Suppressor macrophage treated with lipopolysaccharide for 4 hours (primary cell): ENCODE data around the gene TNF.
"Not testable (repeated sequence)": the region's sequence is repeated elsewhere in the genome, so short reads cannot be mapped to it uniquely, and the experiment has no call there.

Experiments used
- DNase-seq: peaks from one replicate; pipeline ENCODE4 v3.0.0-alpha.2; 2020

The TNF gene

DNA sequence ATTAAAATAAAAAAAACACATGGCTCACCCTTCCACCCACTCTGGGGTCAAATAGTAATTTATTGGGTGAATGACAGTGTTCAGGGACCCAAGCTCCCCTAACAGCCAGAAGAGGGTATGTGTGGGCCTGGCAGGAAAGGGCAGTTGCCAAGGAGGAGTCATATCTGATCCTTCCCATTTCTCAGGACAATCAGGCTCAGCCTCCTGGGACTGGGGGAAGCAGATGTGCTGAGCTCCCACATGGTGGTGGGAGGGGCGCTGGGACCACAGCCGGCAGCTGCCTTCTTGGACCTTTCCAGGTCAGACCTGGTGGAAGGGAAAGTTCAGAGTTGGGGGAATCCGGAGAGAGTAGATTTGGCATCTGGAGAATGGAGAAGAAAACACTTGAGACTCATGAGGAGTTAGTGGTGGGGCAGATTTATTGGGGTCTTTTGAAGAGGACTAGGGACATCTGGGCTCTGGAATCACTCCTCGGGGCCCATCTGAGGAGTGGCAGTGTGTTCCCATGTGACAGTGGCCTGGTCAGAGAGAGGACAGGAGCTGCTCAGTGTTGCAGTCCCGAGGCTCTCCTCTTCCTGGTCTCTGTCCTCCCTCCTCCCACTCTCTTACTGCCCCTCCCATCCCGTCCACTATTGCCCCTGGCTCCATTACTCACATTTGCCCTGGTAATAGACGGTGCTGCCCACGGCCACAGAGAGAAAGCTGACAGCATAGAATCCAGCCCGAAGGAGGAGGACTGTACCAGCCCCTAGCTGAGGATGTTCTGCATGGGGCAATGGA is 13.7 kb downstream of the TNF start:
- DNase-seq, result peak; percentile 67

DNA sequence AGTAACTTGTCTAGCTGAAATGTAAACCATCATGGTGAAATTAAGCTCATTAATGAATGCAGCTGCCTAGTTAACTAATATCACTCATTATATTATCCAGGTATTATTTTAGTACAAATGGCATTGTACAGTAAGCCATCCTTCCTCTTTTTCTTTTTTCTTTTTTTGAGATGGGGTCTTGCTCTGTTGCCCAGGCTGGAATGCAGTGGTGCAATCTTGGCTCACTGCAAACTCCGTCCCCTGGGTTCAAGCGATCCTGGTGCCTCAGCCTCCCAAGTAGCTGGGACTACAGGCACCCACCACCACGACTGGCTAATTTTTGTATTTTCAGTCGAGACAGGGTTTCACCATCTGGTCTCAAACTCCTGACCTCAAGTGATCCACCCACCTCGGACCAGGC is 15.3 kb downstream of the TNF start:
- DNase-seq, result not testable (repeated sequence)

DNA sequence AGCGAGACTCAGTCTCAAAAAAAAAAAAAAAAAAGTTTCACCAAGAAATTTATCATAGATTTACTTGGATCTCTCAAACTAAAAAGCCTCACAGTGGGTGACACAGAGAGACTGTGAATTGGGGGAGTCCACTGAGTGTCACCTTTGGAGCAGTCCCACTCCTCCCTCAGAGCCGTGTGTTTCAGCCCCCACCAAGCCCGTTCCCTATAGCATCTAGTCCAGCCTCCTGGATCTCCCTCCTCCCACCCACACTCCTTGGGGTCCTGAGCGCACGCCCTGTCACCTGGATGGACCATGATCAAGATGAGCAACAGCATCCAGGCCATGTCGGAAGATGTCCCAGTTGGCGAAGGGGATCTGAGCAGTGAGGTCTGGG is 17.0 kb downstream of the TNF start:
- DNase-seq, result no peak

DNA sequence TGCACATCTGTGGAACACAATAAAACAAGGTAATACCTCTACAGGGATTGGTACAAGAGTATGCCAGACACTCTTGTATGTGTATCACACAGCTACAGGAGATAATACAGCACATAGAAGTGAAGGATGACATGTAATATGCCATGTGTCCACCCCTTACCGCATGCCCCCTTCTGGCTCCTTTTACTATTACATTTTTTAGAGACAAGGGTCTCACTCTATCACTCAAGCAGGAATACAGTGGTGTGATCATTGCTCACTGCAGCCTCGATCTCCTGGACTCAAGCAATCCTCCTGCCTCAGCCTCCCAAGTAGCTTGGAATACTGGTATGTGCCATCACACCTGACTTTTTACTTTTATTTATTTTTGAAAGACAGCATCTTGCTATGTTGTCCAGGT is 21.6 kb downstream of the TNF start:
- peak; percentile 67 for DNase-seq

GRCh38 chr6:31607317-31607716 is 32.0 kb downstream of the TNF start:
- DNase-seq, result no peak

DNA sequence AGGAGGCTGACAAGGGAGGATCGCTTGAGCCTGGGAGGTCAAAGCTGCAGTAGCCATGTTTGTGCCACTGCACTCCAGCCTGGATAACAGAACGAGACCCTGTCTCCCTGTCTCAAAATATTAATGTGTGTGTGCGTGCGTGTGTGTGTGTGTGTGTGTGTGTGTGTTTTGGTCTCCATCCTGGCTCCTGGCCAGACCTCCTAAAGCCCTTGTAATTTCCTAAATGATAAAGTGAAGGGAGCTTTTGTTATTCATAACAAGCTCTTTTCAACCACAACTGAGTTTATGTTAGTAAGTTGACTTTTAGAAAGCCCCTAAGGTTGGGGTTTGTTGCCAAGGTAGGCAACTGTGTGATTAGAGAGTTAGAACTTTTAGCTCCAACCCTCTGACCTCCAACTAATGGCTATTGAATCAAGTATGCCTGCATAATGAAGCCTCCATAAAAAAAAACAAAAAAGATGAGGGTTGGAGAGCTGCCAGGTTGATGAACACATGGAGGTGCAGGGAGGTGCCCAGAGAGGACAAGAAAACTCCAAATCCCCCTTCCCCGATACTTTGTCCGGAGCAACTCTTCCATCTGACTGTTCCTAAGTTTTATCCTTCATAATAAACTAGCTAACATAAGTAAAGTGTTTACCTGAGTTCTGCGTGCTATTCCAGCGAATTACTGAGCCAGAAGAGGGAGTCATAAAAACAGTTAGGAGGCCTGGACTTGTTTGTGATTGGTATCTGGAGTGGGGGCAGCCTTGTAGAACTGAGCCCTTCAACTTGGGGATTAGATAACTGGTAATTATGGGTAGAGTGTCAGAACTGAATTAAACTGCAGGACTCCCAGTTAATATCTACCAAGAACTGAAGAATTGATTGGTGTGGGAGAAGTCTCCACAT is 34.4 kb downstream of the TNF start:
- no peak for DNase-seq

DNA sequence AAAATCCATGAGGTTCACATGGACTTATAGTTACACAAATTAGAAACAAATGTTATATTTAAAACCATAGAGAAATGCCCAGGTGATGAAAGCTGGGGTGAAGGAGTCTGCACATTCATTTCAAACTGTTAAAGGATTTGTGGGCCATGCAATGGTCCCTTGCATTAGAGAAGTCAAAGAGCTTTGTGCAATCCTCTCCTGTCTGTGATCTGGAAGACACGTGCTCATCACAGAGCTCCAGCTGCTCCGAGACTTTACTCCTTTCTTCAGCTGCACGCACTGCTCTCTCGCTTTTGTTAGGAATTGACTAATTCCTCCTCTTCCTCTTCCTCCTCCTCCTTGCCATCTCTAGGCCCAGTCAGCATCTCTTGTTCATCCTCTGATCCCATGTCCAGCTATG is 35.6 kb downstream of the TNF start:
- DNase-seq, result no peak

GRCh38 chr6:31614075-31614619 is 38.8 kb downstream of the TNF start:
- peak; percentile 80 for DNase-seq

DNA sequence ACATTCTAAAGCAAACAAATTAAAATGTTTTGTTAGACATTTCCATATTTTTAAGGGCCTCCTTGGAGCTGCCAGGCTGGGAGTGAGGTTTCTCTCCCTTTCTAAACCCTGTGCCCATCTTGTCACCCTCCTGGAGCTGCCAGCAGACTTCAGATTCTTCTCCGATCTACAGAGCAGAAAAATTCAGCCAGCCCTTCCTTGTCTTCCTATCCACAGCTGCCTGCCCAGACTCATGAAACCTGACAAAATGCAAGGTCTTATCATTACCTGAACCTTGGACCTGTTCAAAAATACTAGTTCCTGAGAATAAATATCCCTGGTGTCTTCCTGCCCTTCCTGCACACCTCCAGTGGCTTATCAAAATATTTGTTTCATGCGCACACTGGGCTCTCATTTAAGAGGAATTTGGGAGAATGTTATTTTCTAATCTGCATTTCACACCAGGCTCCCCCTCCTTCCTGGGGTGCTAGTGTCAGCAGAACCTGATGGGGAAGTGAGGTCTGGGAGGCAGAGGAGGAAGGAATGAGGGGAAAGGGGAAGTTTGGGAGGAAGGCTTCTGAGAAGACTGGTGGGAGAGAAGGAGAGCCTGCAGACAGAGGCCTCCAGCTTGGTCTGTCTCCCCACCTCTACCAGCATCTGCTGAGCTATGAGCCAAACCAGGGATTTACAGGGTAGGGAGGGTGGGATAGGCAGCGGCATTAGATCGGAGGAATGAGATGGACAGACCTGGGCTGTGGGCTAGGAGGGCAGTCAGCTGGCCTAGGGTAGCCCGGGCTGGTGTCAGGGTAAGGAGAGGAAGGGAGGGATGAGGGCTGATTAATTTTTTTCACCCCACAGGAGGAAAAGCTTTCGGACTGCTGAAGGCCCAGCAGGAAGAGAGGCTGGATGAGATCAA is 39.6 kb downstream of the TNF start, which contains the start of gene AIF1:
TSS of gene AIF1 (plus strand) at position 551 of the 895 bp plus-strand sequence. CDS start at position 647, 96 bp downstream.
- DNase-seq, result peak; percentile 76

- no peak for DNase-seq
These were observed 40.4 kb downstream of the TNF start for GRCh38 chr6:31615748-31616147.

DNA sequence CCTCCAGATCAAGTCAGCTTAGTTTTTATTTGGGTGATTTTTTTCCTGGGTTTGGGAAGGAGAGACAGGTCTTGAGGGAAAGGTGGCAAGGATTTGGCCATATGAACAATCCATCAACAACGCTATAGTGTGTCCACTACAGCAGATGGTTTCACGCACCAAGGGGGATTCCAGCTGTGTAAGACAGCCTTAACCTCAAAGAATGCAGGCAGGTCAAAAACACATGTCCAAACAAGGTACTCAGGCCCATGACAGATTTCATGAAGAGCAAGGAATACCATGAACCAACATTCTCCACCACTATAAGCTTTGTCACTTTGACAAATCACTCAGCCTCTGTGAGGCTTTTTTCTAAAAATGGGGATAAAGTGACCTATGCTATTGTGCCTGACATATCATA is 41.6 kb downstream of the TNF start:
- DNase-seq, result no peak

- DNase-seq, result peak; percentile 99
These were observed 44.6 kb downstream of the TNF start for GRCh38 chr6:31619805-31620585.

GRCh38 chr6:31620586-31621319 is 45.4 kb downstream of the TNF start, which contains the start of gene PRRC2A:
TSS of gene PRRC2A (plus strand) at chr6:31620715. CDS start at chr6:31622790, 2,075 bp downstream.
- no peak for DNase-seq

DNA sequence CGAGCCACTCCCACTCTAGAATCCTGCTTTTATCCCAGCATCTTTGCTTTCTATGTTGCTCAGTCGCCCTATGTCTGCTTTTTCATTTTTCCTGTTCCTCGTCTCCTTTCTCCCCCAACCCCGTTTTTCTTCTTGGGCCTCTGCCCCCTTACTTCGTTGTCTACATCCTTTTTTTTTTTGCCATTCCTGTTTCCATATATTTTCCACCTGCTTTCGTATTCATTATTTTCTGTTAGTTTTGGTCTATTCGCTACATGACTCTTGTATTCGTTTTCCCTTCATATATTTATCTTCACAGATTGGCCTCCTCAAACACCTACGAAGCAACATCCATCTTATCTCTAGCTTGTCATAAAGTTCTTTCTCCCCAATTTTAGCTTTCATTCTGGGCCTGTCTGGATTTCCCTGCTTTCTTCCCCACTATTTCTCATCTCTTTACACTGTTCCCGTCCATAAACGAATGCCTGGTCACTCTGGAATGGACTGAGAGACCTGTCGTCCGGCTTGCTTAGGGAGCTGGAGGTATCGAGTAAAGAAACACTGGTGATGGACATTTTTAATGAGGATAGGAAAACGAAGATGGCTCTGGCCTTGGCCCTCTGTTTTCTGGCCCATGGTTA is 46.1 kb downstream of the TNF start:
- no peak for DNase-seq

DNA sequence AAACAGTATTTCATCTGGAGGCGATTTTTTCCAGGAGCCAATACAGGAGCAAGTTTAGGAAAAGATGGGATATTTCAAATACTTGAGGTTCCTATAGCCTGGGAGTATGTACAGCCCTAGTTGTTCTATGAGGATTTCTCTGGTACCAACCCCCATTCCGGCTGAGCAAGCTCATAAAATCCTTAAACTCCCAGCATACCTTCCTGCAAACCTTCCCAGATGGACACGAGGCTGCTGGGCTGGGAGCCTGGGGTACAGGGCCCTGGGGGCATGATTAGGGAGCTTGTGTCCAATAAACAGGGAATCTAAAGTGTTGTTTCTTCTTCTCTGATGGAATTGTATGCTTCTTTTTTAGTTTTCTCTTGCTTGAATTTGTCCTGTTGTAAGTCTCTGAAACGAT is 46.6 kb downstream of the TNF start:
- no peak for DNase-seq

DNA sequence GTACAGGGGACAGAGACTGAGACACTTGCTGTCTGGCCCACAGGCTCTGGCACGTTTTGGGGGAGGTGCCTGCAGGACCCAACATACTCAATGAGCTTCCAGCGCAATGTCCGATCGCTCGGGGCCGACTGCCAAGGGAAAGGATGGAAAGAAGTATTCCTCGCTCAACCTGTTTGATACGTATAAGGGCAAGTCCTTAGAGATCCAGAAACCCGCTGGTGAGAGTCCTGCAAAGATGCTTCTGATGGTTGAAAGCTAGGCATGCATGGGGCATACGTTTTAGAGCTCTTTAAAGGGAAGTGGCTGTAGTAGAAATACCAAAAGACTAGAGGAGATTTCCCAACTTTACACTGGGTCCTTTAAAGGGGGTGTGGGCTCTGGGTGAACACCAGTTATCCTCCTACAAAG is 47.3 kb downstream of the TNF start:
- DNase-seq, result peak; percentile 41

DNA sequence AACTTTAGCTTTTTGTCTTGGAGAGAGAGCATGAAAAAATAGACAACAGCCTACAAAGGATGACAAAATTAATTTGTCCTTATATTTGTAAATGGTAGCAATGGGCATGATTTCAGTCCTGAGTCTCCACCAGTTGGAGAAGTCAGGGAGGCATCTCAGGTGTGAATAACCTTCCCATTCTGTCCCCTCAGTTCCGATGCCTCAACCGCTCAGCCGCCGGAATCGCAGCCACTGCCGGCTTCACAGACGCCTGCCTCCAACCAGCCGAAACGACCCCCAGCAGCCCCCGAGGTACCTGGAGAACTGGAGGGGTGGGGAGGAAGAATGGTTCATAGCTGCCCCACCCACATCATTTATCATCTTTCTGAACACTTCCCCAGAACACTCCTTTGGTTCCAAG is 48.7 kb downstream of the TNF start:
- DNase-seq, result no peak

DNA sequence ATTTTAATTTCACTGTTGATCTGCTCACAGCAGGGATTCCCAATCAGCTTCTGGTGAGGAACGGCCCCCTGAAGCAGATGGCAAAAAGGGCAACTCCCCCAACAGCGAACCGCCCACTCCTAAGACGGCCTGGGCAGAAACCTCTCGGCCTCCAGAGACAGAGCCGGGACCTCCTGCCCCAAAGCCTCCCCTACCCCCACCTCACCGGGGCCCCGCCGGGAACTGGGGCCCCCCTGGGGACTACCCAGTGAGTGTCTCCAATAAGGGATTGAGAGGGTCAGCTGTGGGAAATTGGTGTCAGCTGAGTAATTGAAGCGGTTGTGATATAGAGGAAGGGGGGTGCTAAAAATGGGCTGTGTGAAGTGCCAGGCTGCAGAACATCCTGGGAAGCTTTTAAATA is 51.6 kb downstream of the TNF start:
- DNase-seq, result no peak

DNA sequence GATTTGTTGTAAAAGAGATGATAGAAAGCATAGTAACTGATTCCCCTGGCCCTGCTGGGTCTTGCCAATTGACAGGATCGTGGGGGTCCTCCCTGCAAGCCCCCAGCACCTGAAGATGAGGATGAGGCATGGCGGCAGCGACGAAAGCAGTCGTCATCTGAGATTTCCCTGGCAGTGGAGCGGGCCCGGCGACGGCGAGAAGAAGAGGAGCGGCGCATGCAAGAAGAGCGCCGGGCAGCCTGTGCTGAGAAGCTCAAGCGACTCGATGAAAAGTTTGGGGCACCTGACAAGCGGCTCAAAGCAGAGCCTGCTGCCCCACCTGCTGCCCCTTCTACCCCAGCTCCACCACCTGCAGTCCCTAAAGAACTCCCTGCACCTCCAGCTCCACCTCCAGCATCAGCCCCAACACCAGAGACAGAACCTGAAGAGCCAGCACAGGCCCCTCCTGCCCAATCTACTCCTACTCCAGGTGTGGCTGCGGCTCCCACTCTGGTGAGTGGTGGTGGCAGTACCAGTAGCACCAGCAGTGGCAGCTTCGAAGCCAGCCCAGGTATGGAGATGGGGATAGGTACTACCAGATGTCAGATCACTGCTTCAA is 52.4 kb downstream of the TNF start:
- no peak for DNase-seq
